GM12891 (cell line): ENCODE data around the gene FIBP.

ENCODE experiments used
- PAX5 ChIP-seq: IDR thresholded peaks from 2 replicates; pipeline ENCODE4 v1.6.1; 2011; ENCODE audit warnings: low read length, moderate library complexity, mild to moderate bottlenecking; ENCODE audit not compliant: insufficient read depth, severe bottlenecking
- POLR2A ChIP-seq: IDR thresholded peaks from 2 replicates; pipeline ENCODE4 v1.6.1; 2011; ENCODE audit warnings: low read depth, low read length, control low read depth
- POLR2AphosphoS5 ChIP-seq: IDR thresholded peaks from 2 replicates; pipeline ENCODE4 v1.6.1; 2011; ENCODE audit warnings: low read depth, low read length, control low read depth
- POU2F2 ChIP-seq: IDR thresholded peaks from 2 replicates; pipeline ENCODE4 v1.6.1; 2011; ENCODE audit warnings: low read depth, mild to moderate bottlenecking, control low read depth, low read length, moderate library complexity
- TAF1 ChIP-seq: IDR thresholded peaks from 2 replicates; pipeline ENCODE4 v1.6.1; 2011; ENCODE audit warnings: low read depth, low read length, control low read depth

DNA sequence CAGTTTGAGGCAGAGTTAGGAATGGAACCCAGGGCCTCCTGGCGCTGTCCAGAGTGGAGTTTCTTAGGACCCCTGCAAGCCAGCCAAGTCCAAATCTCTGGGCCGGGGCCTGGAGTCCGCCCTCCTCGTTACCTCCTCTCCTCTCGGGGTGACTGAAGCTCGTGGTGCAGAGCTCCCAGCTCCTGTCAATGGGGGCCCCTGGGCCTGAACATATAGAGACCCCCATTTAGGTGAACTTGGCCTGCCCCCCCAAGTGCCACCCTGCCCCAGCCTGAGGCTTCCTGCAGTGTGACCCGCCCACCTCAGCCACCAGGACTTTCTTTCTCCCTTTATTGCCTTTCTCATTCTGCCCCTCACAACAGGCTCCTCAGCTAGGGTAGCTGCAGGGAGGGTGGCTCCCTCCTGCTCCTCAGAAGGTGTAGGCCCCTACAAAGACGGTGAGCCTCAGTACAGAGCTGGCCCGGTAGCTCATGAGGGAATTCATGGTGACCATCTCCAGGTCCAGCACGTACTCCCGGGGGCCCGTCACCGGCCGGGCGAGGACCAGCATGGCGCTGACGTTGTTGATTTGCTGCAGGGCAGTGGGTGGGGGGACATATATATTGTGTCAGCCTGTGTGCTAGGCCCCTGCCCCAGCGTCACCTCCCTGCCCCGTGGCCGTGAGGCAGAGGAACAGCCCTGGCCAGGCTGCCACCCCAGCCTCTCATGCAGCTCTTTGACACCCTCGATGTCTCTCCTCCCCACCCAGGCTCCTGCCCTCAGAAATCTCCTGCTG, 21.6 kb downstream of the FIBP start:
- TF ChIP-seq POLR2AphosphoS5 (no peak), POLR2A (no peak), POU2F2 (no peak), TAF1 (no peak), PAX5 (no peak)
